Neural cell (in vitro differentiated cells): Measurements from ENCODE around the gene LACTBL1. TPM values are rescaled to one million over a fixed set of nuclear protein-coding genes. Genes with fewer than 3 reads are reported as not detected.
"Not testable (repeated sequence)": the region's sequence is repeated elsewhere in the genome, so short reads cannot be mapped to it uniquely, and the experiment has no call there.

Experiments
- H2AFZ ChIP-seq: fragments of 200-600, 300-800 bp; sonication (generic), shearing (Covaris generic); 2 replicates; pipeline ENCODE4 v1.6.0; 2014; ENCODE audit warnings: low read depth, mild to moderate bottlenecking, antibody characterized with exemption, low read length, moderate library complexity
- H3F3A ChIP-seq: fragments of 200-600 bp; shearing (Covaris generic); 2 replicates; pipeline ENCODE4 v1.6.1; 2016; ENCODE audit warnings: mild to moderate bottlenecking, moderate library complexity, mixed read lengths, antibody characterized with exemption, low read length; ENCODE audit not compliant: insufficient read depth, poor library complexity, severe bottlenecking
- H3K27ac ChIP-seq: fragments of 200-600, 300-800 bp; sonication (generic), shearing (Covaris generic); 2 replicates; pipeline ENCODE4 v1.5.1; 2014; ENCODE audit warnings: mild to moderate bottlenecking, low read length, moderate library complexity
- H3K27me3 ChIP-seq: fragments of 300-800, 200-600 bp; sonication (generic), shearing (Covaris generic); 2 replicates; pipeline ENCODE4 v1.6.0; 2014; ENCODE audit warnings: mild to moderate bottlenecking, low read depth, low read length, moderate library complexity; ENCODE audit not compliant: insufficient read depth
- H3K36me3 ChIP-seq: fragments of 300-800, 200-600 bp; sonication (generic), shearing (Covaris generic); 2 replicates; pipeline ENCODE4 v1.5.1; 2014; ENCODE audit warnings: mild to moderate bottlenecking, antibody characterized with exemption, low read length, moderate library complexity; ENCODE audit not compliant: insufficient read depth
- H3K4me2 ChIP-seq: fragments of 300-800, 200-600 bp; sonication (generic), shearing (Covaris generic); 2 replicates; pipeline ENCODE4 v1.6.0; 2014; ENCODE audit warnings: mild to moderate bottlenecking, low read length
- H3K4me3 ChIP-seq: fragments of 300-800, 200-600 bp; sonication (generic), shearing (Covaris generic); 2 replicates; pipeline ENCODE4 v1.5.1; 2014; ENCODE audit warnings: mild to moderate bottlenecking, low read length, moderate library complexity
- H3K79me2 ChIP-seq: fragments of 200-600 bp; shearing (Covaris generic); replicated peaks from 2 replicates; pipeline ENCODE4 v1.6.0; 2014; ENCODE audit warnings: mild to moderate bottlenecking, low read length, moderate library complexity; ENCODE audit not compliant: insufficient read depth
- H3K9ac ChIP-seq: fragments of 300-800, 200-600 bp; sonication (generic), shearing (Covaris generic); 2 replicates; pipeline ENCODE4 v1.6.1; 2016; ENCODE audit warnings: mild to moderate bottlenecking, low read length, mixed read lengths
- H3K9me2 ChIP-seq: fragments of 200-600 bp; shearing (Covaris generic); 2 replicates; pipeline ENCODE4 v1.6.1; 2016; ENCODE audit warnings: mild to moderate bottlenecking, low read length, mixed read lengths; ENCODE audit not compliant: insufficient read depth
- H3K9me3 ChIP-seq: fragments of 200-600, 300-800 bp; sonication (generic), shearing (Covaris generic); 2 replicates; pipeline ENCODE4 v1.6.1; 2016; ENCODE audit warnings: mild to moderate bottlenecking, mixed run types, low read length, moderate library complexity, mixed read lengths
- H4K20me1 ChIP-seq: fragments of 200-600 bp; shearing (Covaris generic); 2 replicates; pipeline ENCODE4 v1.6.1; 2016; ENCODE audit warnings: mild to moderate bottlenecking, mixed run types; ENCODE audit not compliant: insufficient read depth
- CTCF ChIP-seq: fragments of 450-650 bp; IDR thresholded peaks from 2 replicates; pipeline ENCODE4 v1.5.1; 2014; ENCODE audit warnings: antibody characterized with exemption, mild to moderate bottlenecking, moderate library complexity; ENCODE audit not compliant: poor library complexity, severe bottlenecking
- EP300 ChIP-seq: fragments of 450-650 bp; conservative IDR thresholded peaks from 2 replicates; pipeline ENCODE4 v1.6.1; 2014; ENCODE audit warnings: antibody characterized with exemption, mild to moderate bottlenecking, moderate library complexity; ENCODE audit not compliant: poor library complexity, severe bottlenecking
- EZH2 ChIP-seq: fragments of 200-600, 300-800 bp; shearing (Covaris generic), sonication (generic); IDR thresholded peaks from 2 replicates; pipeline ENCODE4 v1.6.1; 2014; ENCODE audit warnings: antibody characterized with exemption, low read length, borderline replicate concordance, mild to moderate bottlenecking; ENCODE audit not compliant: insufficient read depth, poor library complexity, severe bottlenecking
- MXI1 ChIP-seq: fragments of 450-650 bp; conservative IDR thresholded peaks from 2 replicates; pipeline ENCODE4 v1.6.1; 2014; ENCODE audit warnings: antibody characterized with exemption, mild to moderate bottlenecking; ENCODE audit not compliant: poor library complexity, severe bottlenecking
- POLR2AphosphoS5 ChIP-seq: IDR thresholded peaks from 2 replicates; pipeline ENCODE4 v1.6.1; 2012
- RAD21 ChIP-seq: fragments of 450-650 bp; conservative IDR thresholded peaks from 2 replicates; pipeline ENCODE4 v1.6.1; 2014; ENCODE audit warnings: antibody characterized with exemption, mild to moderate bottlenecking, moderate library complexity
- REST ChIP-seq: IDR thresholded peaks from 2 replicates; pipeline ENCODE4 v1.6.1; 2012; ENCODE audit warnings: borderline replicate concordance
- SMC3 ChIP-seq: fragments of 450-650 bp; conservative IDR thresholded peaks from 2 replicates; pipeline ENCODE4 v1.6.1; 2014; ENCODE audit warnings: antibody characterized with exemption, mild to moderate bottlenecking, moderate library complexity; ENCODE audit not compliant: poor library complexity
- TAF1 ChIP-seq: IDR thresholded peaks from 2 replicates; pipeline ENCODE4 v1.6.1; 2012; ENCODE audit warnings: low read depth
- polyA plus RNA-seq: library from polyadenylated mRNA; depleted of rRNA; stranded (reverse); fragments of >200 nt; gene quantifications from 2 replicates; pipeline ENCODE4 v1.2.3, GENCODE V29; 2014

LACTBL1 gene
- polyA plus RNA-seq, 1 donor from 2014 or later = not detected

GRCh38 chr1:22951796-22952195 lies 20.9 kb downstream of the LACTBL1 start:
- no peaks in the 10 kb centered on the region for H3F3A ChIP-seq
- no peaks in the 10 kb centered on the region for H4K20me1 ChIP-seq
- no peaks in the 10 kb centered on the region for H3K9me3 ChIP-seq
- H3K27ac ChIP-seq = no peak overlapping the region
- H3K4me2 ChIP-seq = no peak overlapping the region
- no peak overlapping the region for H3K9ac ChIP-seq
- no peaks in the 10 kb centered on the region for H3K36me3 ChIP-seq
- no peak overlapping the region for H2AFZ ChIP-seq
- H3K79me2 ChIP-seq = no peaks in the 10 kb centered on the region
- no peaks in the 10 kb centered on the region for H3K27me3 ChIP-seq
- TF ChIP-seq RAD21 (no peak), TAF1 (no peak), CTCF (no peak), REST (no peak), MXI1 (no peak), POLR2AphosphoS5 (no peak), EP300 (no peak), SMC3 (no peak), EZH2 (no peak)
- H3K4me3 ChIP-seq = no peak overlapping the region
- H3K9me2 ChIP-seq = no peaks in the 10 kb centered on the region

GRCh38 chr1:22949822-22950331 lies 22.8 kb downstream of the LACTBL1 start:
- H3K9ac ChIP-seq = no peak overlapping the region
- no peaks in the 10 kb centered on the region for H3K79me2 ChIP-seq
- H3K4me2 ChIP-seq = no peak overlapping the region
- no peaks in the 10 kb centered on the region for H3F3A ChIP-seq
- no peaks in the 10 kb centered on the region for H3K9me2 ChIP-seq
- no peak overlapping the region for H3K27ac ChIP-seq
- H3K27me3 ChIP-seq = no peaks in the 10 kb centered on the region
- no peaks in the 10 kb centered on the region for H3K9me3 ChIP-seq
- TF ChIP-seq TAF1 = no peak
- no peak for TF ChIP-seq RAD21
- TF ChIP-seq POLR2AphosphoS5 = no peak
- TF ChIP-seq SMC3 = no peak
- TF ChIP-seq MXI1 = no peak
- no peak for TF ChIP-seq EZH2
- TF ChIP-seq REST = no peak
- no peaks in the 10 kb centered on the region for H3K36me3 ChIP-seq
- no peak overlapping the region for H2AFZ ChIP-seq
- no peaks in the 10 kb centered on the region for H4K20me1 ChIP-seq
- no peak overlapping the region for H3K4me3 ChIP-seq

DNA sequence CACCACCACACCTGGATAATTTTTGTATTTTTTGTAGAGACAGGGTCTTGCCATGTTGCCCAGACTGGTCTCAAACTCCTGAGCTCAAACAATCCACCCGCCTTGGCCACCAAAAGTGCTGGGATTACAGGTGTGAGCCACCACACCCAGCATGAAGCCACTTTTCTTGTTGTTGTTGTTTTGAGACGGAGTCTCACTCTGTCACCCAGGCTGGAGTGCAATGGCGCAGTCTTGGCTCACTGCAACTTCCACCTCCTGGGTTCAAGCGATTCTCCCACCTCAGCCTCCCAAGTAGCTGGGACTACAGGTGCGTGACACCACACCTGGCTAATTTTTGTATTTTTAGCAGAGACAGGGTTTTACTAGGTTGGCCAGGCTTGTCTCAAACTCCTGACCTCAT lies 27.5 kb downstream of the LACTBL1 start:
- not testable (repeated sequence) for H3K9ac ChIP-seq, H3K79me2 ChIP-seq, H3K9me2 ChIP-seq, H3K9me3 ChIP-seq, H2AFZ ChIP-seq, H3K27me3 ChIP-seq, H3K4me3 ChIP-seq, H3F3A ChIP-seq, H3K36me3 ChIP-seq, H4K20me1 ChIP-seq, H3K4me2 ChIP-seq, H3K27ac ChIP-seq
